GM23338 (cell line): Measurements from ENCODE around the gene HOXC9. TPM values are rescaled to one million over a fixed set of nuclear protein-coding genes. Genes with fewer than 3 reads are reported as not detected.

Experiments
- ATAC-seq: fragments of 200-7000 bp; cut with Tn5 transposase; 3 replicates; pipeline ENCODE4 v1.9.1; 2020
- DNase-seq: peaks from one replicate; pipeline ENCODE4 v3.0.0-alpha.2; 2015; ENCODE audit warnings: low spot score
- H2AFZ ChIP-seq: fragments of 200-600 bp; sonication (generic); 2 replicates; pipeline ENCODE4 v1.8.0; 2016; ENCODE audit warnings: antibody characterized with exemption, mild to moderate bottlenecking, moderate library complexity
- H3F3A ChIP-seq: fragments of 200-600 bp; sonication (generic); replicated peaks from 2 replicates; pipeline ENCODE4 v1.8.0; 2017; ENCODE audit warnings: antibody characterized with exemption, mixed run types, low read depth
- H3K27ac ChIP-seq: fragments of 200-600 bp; sonication (generic); 2 replicates; pipeline ENCODE4 v1.6.1; 2016; ENCODE audit warnings: low read depth
- H3K27me3 ChIP-seq: fragments of 200-600 bp; sonication (generic); 2 replicates; pipeline ENCODE4 v1.8.0; 2016; ENCODE audit warnings: mild to moderate bottlenecking, mixed run types, moderate library complexity; ENCODE audit not compliant: insufficient read depth
- H3K36me3 ChIP-seq: fragments of 200-600 bp; sonication (generic); 2 replicates; pipeline ENCODE4 v1.8.0; 2016; ENCODE audit warnings: mild to moderate bottlenecking; ENCODE audit not compliant: insufficient read depth
- H3K4me1 ChIP-seq: fragments of 200-600 bp; sonication (generic); 2 replicates; pipeline ENCODE4 v1.8.0; 2016; ENCODE audit warnings: mild to moderate bottlenecking, moderate library complexity; ENCODE audit not compliant: insufficient read depth
- H3K4me2 ChIP-seq: fragments of 200-600 bp; sonication (generic); 2 replicates; pipeline ENCODE4 v1.7.1; 2017; ENCODE audit warnings: mixed run types
- H3K4me3 ChIP-seq: fragments of 200-600 bp; sonication (generic); 2 replicates; pipeline ENCODE4 v1.6.1; 2016; ENCODE audit warnings: mixed run types
- H3K79me2 ChIP-seq: fragments of 200-600 bp; sonication (generic); replicated peaks from 2 replicates; pipeline ENCODE4 v1.8.0; 2017; ENCODE audit warnings: mild to moderate bottlenecking; ENCODE audit not compliant: insufficient read depth
- H3K9me2 ChIP-seq: fragments of 200-600 bp; sonication (generic); 2 replicates; pipeline ENCODE4 v1.8.0; 2017; ENCODE audit not compliant: insufficient read depth
- H4K20me1 ChIP-seq: fragments of 200-600 bp; sonication (generic); replicated peaks from 2 replicates; pipeline ENCODE4 v1.8.0; 2017; ENCODE audit warnings: mild to moderate bottlenecking; ENCODE audit not compliant: insufficient read depth
- H3K27ac Mint-ChIP-seq: 2 replicates; pipeline ENCODE4 v1.8.0; 2020; ENCODE audit warnings: inconsistent platforms, mild to moderate bottlenecking, moderate library complexity, mixed read lengths
- H3K27me3 Mint-ChIP-seq: 3 replicates; pipeline ENCODE4 v1.8.0; 2022; ENCODE audit warnings: low read depth, mild to moderate bottlenecking, moderate library complexity, mixed read lengths, inconsistent platforms; ENCODE audit not compliant: insufficient read depth, poor library complexity
- H3K36me3 Mint-ChIP-seq: 3 replicates; pipeline ENCODE4 v1.8.0; 2021; ENCODE audit warnings: low read depth, mild to moderate bottlenecking, inconsistent platforms, moderate library complexity, mixed read lengths
- H3K4me1 Mint-ChIP-seq: 3 replicates; pipeline ENCODE4 v1.8.0; 2020; ENCODE audit warnings: mild to moderate bottlenecking, inconsistent platforms, mixed read lengths
- H3K4me3 Mint-ChIP-seq: 3 replicates; pipeline ENCODE4 v1.8.0; 2021; ENCODE audit warnings: moderate library complexity, mild to moderate bottlenecking, inconsistent platforms, mixed read lengths
- H3K9me3 Mint-ChIP-seq: 3 replicates; pipeline ENCODE4 v1.8.0; 2020; ENCODE audit warnings: moderate library complexity, mild to moderate bottlenecking, inconsistent platforms, mixed read lengths
- EZH2 ChIP-seq: fragments of 200-600 bp; sonication (generic); IDR thresholded peaks from one replicate; pipeline ENCODE4 v1.8.0; 2017; ENCODE audit warnings: antibody characterized with exemption, mild to moderate bottlenecking, low read depth; ENCODE audit not compliant: unreplicated experiment
- EZH2phosphoT487 ChIP-seq: fragments of 200-600 bp; sonication (generic); IDR thresholded peaks from one replicate; pipeline ENCODE4 v1.8.1; 2018; ENCODE audit warnings: antibody characterized with exemption; ENCODE audit not compliant: unreplicated experiment
- JUNB ChIP-seq: IDR thresholded peaks from one replicate; pipeline ENCODE4 v1.6.1; 2016; ENCODE audit warnings: antibody characterized with exemption; ENCODE audit not compliant: unreplicated experiment
- NANOG ChIP-seq: IDR thresholded peaks from 2 replicates; pipeline ENCODE4 v1.6.1; 2016; ENCODE audit warnings: antibody characterized with exemption, borderline replicate concordance
- POLR2AphosphoS5 ChIP-seq: IDR thresholded peaks from 2 replicates; pipeline ENCODE4 v1.6.1; 2016; ENCODE audit warnings: antibody characterized with exemption, low read depth
- STAT1 ChIP-seq: IDR thresholded peaks from one replicate; pipeline ENCODE4 v1.6.1; 2016; ENCODE audit warnings: antibody characterized with exemption; ENCODE audit not compliant: unreplicated experiment
- ZNF331 ChIP-seq: fragments of 250-450 bp; sonication (Bioruptor Pico); IDR thresholded peaks from 2 replicates; pipeline ENCODE4 v1.5.0; 2020; ENCODE audit warnings: low read depth, mild to moderate bottlenecking, moderate library complexity
- polyA plus RNA-seq: library from polyadenylated mRNA; unstranded; fragments of >200 nt; fragmentation: Nextera tagmentation; extraction: Ambion mirVana; gene quantifications from 2 replicates; pipeline ENCODE4 v1.2.1, GENCODE V29; 2016
- total RNA-seq: library from RNA; depleted of rRNA; stranded (reverse); fragments of >200 nt; shearing (Covaris generic); gene quantifications from 2 replicates; pipeline ENCODE4 v1.2.3, GENCODE V29; 2014

Gene HOXC9
- total and polyA plus RNA-seq, 2 experiments from 2014 or later, result not detected

DNA sequence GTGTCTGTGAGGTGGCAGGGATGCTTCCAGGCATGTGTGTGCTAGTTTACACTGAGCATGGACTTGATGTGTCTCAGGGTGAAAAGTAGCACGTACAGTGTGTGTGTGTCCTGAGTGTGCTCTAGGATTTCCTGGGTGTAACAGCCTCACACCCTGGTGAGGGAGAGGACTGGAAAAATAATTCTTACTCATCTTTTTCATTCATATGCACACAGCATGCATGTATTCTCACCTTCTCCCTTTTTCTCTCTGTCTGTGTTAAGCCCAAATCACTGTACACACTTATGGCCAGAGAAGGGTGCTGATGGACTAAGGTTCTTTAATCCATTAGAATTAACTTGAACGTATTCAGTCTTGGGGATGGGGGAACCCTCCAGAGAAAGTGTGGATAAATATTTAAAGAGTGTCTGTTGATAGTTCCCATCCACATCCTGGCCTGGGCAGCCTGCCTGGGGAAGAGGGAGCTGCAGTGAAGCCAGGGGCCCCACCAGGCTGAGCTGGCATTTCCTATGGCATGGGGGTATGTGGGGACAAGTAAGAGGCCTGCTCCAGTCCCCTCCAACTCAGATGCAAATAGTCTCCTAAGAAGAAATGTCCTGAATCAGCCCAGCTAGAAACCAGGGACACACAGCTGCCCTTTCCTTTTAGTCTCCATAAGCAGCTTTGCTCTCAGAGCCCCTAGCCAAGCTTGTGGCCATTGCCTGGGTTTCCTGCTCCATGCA, 7.7 kb downstream of the HOXC9 start:
- Histone ChIP-seq H3F3A (peaks cover 25% of the 10 kb centered on the region), H3K27me3 (peaks cover 100% of the 10 kb centered on the region), H3K9me2 (no peaks in the 10 kb centered on the region), H3K79me2 (no peaks in the 10 kb centered on the region), H3K4me2 (no peak overlapping the region), H3K36me3 (no peaks in the 10 kb centered on the region), H3K4me3 (no peak overlapping the region), H2AFZ (no peak overlapping the region), H3K27ac (no peak overlapping the region), H4K20me1 (peaks cover 24% of the 10 kb centered on the region), H3K4me1 (peaks cover 30% of the 10 kb centered on the region)
- Mint-ChIP-seq H3K9me3 (no peaks in the 10 kb centered on the region; the same call in 1 of the 3 replicates), H3K27me3 (peaks cover 99% of the 10 kb centered on the region), H3K27ac (no peak overlapping the region), H3K36me3 (no peaks in the 10 kb centered on the region), H3K4me3 (no peak overlapping the region), H3K4me1 (peaks cover 27% of the 10 kb centered on the region)
- no peak for TF ChIP-seq EZH2phosphoT487
- peak; percentile 25 for TF ChIP-seq EZH2
- ATAC-seq (no peak), DNase-seq (no peak)

DNA sequence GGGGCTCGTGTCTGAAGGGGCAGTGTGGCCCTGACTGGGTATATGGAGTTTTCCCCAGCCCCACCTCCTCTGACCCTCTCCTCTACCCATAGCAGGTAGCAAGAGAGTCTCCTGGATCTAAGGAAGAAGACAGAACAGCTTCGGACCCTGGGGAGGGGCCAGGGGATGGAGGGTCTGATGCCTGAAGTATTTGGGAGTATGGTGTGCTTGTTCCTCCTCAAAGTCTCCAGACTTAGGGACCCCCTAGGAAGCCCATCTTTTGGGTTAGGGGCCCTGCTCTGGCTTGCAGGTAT, 8.2 kb downstream of the HOXC9 start:
- Mint-ChIP-seq H3K27ac (no peak overlapping the region), H3K36me3 (no peaks in the 10 kb centered on the region), H3K27me3 (peaks cover 99% of the 10 kb centered on the region), H3K4me3 (no peak overlapping the region), H3K4me1 (peaks cover 27% of the 10 kb centered on the region), H3K9me3 (no peaks in the 10 kb centered on the region; the same call in 1 of the 3 replicates)
- Histone ChIP-seq H2AFZ (no peak overlapping the region), H3F3A (peaks cover 25% of the 10 kb centered on the region), H3K27ac (no peak overlapping the region), H3K27me3 (peaks cover 100% of the 10 kb centered on the region), H4K20me1 (peaks cover 24% of the 10 kb centered on the region), H3K4me2 (no peak overlapping the region), H3K79me2 (no peaks in the 10 kb centered on the region), H3K36me3 (no peaks in the 10 kb centered on the region), H3K4me1 (peaks cover 31% of the 10 kb centered on the region), H3K9me2 (no peaks in the 10 kb centered on the region), H3K4me3 (no peak overlapping the region)
- ATAC-seq, result no peak
- DNase-seq, result no peak
- TF ChIP-seq POLR2AphosphoS5 (no peak), STAT1 (no peak), EZH2 (peak; percentile 93), JUNB (no peak), ZNF331 (CRISPR knock-in tag) (no peak)

DNA sequence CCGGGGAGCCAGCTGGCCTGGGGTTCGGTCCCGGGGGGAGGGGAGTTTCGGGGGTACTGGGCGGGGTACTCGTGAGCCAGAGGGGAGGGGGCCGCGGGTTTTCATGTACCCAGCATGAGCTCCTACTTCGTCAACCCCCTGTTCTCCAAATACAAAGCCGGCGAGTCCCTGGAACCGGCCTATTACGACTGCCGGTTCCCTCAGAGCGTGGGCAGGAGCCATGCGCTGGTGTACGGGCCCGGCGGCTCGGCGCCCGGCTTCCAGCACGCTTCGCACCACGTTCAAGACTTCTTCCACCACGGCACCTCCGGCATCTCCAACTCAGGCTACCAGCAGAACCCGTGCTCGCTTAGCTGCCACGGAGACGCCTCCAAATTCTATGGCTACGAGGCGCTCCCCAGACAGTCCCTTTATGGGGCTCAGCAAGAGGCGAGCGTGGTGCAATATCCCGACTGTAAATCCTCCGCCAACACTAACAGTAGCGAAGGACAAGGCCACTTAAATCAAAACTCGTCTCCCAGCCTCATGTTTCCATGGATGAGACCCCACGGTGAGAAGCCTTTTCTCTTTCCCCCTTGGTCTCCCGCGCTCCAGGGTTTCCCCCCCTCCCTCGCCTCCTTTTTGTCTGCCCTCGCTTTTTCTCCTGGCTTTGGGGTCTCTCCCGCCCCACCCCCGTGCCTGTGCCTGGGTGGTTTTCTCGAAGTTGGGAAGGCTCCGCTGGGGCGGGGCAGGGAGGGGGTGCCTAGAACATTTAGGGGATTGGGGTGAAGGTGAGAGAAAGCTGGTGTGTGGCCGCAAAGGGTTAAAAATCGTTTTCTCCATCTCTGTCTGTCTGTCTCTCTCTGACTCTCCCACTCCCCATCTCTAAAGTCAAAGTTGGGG, 9.5 kb downstream of the HOXC9 start:
- Histone ChIP-seq H3K36me3 (no peaks in the 10 kb centered on the region), H3K27ac (no peak overlapping the region), H3K4me1 (peaks cover 42% of the 10 kb centered on the region), H3F3A (peaks cover 32% of the 10 kb centered on the region), H4K20me1 (peaks cover 20% of the 10 kb centered on the region), H3K9me2 (no peaks in the 10 kb centered on the region), H3K4me2 (peak overlapping the region; percentile 67), H3K4me3 (0 out of 2 replicates have a peak overlapping the region, but pooled peaks have one; percentile 28), H3K79me2 (no peaks in the 10 kb centered on the region), H3K27me3 (peaks cover 100% of the 10 kb centered on the region), H2AFZ (no peak overlapping the region)
- no peak for DNase-seq
- peak; percentile 99 for TF ChIP-seq EZH2
- peak; percentile 95 for TF ChIP-seq EZH2phosphoT487
- TF ChIP-seq JUNB, result no peak
- TF ChIP-seq NANOG, result no peak
- Mint-ChIP-seq H3K4me3 (peak overlapping the region; percentile 44; the same call in 2 of the 3 replicates), H3K27me3 (peaks cover 99% of the 10 kb centered on the region), H3K9me3 (no peaks in the 10 kb centered on the region; the same call in 2 of the 3 replicates), H3K27ac (no peak overlapping the region), H3K36me3 (no peaks in the 10 kb centered on the region), H3K4me1 (peaks cover 27% of the 10 kb centered on the region)
- peak; percentile 2; the same call in 1 of the 3 replicates for ATAC-seq
